Stimulated activated CD4-positive, alpha-beta T cell treated with anti-CD3 and anti-CD28 coated beads, Interleukin-15, amount 100 ng/mL, for 48 hours (primary cell): ENCODE results near the gene ATN1.

Experiments used
- DNase-seq, 2 donors: peaks; one replicate each; pipeline ENCODE4 v3.0.0-alpha.2; 2020; ENCODE audit warnings: low read depth in 2 of 2

ATN1 gene

DNA sequence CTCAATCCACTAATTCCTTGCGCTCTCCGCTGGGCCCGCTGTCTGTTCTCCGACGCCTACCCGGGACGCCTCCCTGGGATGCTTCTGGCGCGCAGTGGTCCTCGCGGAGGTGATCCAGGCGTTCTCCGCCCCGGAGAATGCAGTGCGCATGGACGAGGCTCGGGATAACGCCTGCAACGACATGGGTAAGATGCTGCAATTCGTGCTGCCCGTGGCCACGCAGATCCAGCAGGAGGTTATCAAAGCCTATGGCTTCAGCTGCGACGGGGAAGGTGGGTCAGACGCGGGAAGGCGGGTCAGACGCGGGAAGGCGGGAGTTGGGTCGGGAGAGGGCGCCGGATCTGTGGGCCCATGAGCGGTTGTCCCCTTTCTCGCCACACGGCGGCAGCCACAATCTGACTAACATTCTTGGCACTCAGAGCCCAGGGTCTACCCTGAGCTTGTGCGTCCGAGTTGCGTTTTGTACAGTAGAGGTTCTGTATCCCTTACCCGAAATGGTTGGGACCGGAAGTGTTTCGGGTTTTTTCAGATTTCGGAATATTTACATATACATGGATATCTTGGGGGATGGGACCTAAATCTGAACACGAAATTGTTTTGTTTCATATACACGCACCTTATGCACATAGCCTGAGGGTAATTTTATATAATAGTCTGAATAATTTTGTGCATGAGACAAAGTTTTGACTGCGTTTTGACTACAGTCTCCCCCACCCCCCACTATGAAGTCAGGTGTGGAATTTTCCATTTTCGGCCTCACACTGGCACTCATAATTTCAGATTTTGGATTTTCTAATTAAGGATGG lies 16.8 kb downstream of the ATN1 start:
- peak; percentile 83 for DNase-seq

DNA sequence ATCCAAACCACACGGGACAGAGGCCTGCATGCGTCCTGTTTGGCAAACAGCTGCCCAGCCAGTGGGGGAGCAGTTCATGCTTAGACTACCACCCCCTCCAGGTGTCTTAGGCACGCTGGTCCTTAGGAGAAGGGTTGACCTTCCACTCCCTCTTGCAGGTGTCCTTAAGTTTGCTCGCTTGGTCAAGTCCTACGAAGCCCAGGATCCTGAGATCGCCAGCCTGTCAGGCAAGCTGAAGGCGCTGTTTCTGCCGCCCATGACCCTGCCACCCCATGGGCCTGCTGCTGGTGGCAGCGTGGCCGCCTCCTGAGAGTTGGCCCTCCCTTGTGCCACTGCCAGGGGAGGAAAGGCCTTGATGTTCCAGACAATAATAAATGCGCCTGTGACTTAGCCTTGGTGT lies 17.9 kb downstream of the ATN1 start:
- no peak for DNase-seq

DNA sequence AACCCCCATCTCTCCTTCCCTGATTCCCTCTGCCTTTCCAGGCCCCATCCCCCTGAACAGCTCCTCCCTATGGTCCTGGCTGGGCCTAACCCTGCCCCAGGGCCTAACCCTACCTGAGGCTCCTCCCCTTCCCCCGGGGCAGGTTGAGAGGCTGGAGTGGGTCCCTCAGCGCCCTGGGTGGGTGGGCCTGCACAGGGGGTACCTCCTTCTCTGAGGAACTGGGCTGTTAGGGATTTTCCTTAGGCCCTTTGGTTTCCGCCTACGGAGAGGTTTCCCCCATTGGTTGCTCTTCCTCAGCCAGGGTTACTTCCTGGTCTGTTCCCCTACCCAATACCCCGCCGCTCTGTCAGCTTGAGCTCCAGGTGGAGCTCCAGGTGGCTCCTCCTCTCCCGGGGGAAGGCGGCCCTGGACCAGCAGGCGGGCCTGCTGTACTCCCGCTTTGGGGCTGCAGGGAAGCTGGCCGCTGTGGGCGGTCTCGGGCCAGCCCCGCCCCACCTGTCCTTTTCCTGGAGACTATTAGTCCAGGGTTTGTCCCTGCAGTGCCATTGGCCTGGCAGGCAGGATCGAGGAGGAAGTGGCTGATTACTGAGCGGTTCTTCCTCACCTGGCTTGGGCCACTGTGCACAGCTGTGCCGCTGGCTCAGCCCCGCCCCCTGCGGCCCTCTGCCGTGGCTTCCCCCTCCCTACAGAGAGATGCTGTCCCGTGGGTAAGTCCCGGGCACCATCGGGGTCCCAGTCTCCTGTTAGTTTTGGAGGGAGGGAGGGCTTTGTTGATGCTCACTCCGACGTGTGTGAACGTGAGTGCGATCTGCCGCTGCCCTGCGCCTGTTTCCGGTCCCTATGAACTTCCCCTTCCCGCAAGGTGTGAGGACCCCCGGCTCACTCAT lies 18.5 kb downstream of the ATN1 start:
- DNase-seq, result peak in 1 of 2 donors; percentile 48

DNA sequence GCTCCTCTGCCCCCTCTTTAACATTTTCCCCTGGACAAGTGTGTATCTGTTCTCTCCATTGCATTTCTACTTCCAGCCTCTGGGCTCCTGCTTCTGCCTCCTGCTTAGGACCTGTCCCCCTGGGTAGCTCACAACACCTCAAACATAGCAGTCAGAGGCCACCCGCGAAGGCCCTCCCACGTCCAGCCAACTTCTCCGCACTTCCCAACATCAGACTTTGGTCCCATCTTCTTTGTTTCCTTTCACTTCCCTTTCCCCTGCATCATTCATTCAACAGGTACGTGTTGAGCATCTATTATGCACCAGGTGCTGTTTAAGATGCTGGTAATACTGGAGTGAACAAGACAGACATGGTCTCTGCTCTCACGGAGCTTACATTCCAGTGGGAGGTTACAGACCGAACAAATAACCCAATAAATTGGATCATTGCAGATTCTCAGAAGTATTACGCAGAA lies 19.2 kb downstream of the ATN1 start:
- no peak for DNase-seq

DNA sequence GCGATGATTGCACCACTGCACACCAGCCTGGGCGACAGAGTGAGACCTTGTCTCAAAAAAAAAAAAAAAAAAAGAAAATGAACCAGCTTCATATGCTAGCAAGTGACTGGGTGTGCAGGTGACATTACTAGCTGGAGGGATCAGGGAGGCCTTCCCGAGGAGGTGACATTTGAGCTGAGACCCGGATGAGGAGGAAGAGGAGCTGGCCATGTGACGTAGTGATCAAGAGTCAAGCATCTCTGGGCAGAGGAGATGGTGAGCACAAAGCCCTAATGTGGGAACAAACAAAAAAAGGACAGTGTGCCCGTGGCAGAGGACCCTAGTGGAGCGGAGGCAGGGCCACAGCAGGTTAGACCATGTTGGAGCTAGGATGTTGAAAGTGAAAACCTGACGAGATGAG lies 19.9 kb downstream of the ATN1 start:
- no peak for DNase-seq

DNA sequence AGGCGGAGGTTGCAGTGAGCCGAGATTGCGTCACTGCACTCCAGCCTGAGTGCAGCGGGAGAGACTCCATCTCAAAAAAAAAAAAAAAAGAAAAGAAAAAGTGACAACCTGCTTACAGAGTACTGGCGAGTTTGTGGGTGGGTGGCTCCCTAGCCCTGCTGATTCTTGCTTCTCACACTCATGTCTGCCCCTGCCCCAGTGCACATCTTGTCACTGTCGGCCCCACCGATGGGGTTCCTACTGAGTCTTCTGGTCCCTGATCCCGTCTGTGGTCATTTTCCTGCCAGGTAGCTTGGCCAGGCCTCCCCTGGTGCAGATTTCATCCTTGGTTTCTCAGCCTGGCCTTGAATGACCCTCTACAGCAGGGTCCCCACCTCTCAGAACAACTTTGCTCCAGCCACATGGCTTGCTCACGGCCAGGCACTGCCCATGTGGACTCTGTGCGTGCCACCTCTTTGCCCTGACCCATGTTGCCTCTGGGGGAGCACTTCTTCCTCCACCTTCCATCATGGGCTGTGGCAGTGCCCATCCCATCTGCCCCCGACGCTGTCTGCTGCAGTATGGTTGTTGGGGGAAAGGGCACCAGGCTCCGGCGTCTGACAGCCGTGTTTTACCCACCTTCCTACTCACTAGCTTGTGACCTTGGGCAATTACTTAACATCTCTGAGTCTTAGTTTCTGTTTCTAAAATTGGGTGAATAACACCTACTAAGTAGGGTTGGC lies 21.3 kb downstream of the ATN1 start:
- DNase-seq, result no peak

DNA sequence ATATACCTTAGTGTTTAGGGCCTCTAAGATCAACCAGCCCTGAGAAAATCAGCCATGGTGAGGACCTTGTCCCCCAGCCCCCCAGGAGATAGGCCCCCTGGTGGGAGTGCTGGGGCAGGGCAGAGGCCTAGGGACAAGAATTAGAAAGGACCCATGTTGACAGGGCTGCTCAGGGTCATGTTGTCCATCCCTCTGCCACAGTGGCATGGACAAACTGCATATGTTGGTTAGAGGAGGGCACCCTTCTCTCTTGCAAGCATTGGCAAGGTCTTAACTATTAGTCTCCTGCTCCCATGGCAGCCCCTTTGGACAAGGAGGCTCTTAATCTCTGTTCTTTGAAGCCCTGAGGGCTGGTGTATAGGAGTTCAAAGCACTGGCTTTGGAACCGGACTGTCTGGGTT lies 22.6 kb downstream of the ATN1 start:
- no peak for DNase-seq

DNA sequence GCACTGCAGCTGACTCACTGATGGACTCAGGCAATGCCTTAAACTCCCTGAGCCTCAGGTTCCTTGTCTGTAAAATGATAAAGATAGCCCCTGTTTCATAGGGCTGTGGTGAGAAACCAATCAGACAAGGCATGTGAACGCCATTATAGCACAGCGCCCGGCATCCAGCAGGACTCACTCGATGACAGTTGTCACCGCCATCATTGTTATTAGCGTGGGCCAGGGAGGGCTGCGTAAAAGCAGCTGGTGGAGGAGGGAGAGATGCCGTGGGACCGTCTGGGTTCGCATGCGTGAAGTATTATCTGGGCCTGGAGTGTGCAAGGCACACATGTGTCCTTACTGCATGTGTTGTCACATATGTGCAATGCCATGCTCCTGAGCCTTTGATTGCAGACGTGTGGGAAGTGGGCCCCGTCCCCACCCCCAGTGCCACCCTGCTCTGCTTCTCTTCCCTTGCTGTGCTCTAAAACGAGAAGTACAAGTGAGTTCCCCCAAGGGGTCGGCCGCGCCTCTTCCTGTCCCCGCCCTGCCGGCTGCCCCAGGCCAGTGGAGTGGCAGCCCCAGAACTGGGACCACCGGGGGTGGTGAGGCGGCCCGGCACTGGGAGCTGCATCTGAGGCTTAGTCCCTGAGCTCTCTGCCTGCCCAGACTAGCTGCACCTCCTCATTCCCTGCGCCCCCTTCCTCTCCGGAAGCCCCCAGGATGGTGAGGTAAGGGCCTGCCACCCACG lies 23.2 kb downstream of the ATN1 start, which contains the start of gene PTPN6:
Gene PTPN6, plus strand, starts transcription at position 546 of the 730 bp plus-strand sequence. Its CDS starts 157 bp downstream, at position 703.
- peak in 1 of 2 donors; percentile 45 for DNase-seq

DNA sequence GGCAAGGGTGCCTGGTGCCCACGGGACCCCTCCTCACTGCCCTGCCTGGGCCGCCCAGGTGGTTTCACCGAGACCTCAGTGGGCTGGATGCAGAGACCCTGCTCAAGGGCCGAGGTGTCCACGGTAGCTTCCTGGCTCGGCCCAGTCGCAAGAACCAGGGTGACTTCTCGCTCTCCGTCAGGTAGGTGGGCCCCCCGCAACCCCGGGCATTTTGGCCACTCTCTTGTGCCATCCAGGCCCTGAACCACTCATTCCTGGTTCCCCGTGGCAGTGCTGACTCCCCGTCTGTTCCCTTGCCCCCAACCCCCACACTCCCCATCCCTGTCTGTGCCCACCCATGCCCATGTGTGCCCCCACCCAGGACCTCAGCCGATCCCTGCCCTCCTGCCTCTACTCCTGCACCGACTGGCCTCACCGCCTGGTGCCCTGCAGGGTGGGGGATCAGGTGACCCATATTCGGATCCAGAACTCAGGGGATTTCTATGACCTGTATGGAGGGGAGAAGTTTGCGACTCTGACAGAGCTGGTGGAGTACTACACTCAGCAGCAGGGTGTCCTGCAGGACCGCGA lies 23.9 kb downstream of the ATN1 start:
- DNase-seq, result no peak

DNA sequence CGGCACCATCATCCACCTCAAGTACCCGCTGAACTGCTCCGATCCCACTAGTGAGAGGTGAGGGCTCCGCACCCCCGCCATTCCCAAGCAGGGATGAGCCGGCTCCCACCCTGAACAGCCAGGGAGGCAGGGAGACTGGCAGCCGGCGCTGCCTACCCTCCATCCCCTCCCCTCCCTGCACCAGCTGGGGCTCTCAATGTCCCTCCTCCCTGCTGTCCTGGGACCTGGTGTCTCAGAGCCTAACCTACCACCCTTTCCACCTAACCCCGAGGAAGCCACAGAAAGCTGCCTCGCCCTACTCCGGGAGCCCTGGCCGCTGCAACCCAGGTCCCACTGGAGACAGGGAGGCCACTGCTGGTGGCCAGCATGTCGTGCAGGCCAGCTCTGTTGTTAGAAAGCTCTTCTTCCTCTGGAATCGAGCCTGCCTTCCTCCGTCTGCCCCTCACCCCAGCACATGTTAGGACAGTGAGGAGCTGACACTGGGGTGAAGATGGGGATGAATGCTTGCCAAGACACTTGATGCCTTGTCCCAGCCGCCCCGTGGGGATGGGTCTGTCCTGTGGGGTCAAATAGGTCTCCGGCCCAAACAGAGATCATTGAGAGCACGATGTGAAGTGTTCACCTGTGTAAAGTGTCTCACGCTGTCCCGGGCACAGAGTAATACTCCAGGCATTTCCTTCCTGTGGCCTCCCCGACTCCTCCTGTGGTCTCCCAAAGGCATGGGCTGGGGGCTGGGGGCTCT lies 24.5 kb downstream of the ATN1 start:
- DNase-seq, result no peak

DNA sequence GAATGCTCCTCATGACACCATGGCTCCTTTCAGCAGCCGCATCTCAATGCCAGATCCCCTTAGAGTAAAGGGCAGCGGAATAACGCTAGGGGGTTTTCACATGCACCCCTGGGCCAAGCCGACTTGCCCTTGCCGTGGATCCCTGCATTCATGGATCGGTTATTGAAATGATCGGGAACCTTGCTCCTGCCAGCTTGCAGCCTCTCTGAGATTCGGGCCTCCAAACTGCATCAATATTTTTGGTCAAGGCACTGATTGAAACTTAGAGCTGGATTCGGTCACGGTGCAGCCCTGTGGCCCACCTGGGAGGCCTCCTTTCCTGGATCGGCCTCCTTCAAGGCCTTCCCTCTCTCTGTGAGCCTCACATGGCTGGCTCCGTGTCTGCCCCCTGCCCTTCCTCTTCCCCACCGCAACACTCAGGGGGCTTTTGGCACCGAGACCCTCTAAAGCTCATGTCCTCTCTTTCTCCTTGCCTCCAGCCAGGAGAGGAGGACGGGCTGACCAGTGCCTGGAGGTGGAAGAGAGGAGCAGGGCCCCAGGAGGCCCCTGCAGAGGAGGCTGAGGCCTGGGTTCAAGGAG lies 25.2 kb downstream of the ATN1 start:
- no peak for DNase-seq

DNA sequence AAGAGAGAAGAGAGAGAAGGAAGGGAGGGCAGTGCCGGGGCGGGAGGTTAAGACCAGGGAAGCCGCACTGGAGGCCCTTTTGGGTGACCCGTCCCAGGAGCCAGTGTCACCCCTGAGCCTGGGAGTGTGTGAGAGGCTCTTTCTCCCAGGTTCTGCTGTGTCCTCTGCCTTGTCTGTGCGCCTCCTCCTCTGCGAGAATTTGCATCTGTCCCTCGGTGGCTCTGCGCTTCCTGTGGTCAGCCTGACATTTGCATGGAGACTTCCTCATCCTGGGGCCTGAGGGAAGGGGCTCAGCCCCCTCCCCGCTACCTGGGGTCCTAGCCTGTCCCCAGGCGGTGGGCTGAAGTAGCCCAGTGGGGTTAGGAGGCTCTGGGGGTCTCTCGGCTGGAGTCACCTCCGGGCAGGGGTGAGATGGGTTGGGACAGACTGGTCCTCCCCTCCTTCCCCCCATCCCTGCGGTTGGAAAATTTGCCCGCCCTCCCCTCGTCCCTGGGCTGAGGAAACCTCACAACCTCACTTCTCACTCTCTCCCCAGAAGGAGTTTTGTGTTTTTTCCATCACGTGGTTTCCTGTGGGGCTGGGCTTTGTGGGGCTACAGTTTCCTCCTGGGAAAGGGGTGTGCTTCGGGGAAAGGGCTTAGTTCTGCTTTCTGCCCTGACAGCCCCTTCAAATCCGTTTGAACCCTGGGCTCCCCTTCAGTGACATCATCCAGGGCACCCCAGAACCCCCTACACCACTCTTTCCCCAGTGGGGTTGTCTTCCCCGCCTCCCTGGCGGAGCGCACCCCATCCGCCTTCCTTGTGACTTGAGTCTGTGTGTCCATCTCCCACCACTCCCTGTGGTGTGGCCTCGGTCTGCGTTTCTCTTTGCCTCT lies 25.9 kb downstream of the ATN1 start:
- peak in 1 of 2 donors; percentile 67 for DNase-seq

DNA sequence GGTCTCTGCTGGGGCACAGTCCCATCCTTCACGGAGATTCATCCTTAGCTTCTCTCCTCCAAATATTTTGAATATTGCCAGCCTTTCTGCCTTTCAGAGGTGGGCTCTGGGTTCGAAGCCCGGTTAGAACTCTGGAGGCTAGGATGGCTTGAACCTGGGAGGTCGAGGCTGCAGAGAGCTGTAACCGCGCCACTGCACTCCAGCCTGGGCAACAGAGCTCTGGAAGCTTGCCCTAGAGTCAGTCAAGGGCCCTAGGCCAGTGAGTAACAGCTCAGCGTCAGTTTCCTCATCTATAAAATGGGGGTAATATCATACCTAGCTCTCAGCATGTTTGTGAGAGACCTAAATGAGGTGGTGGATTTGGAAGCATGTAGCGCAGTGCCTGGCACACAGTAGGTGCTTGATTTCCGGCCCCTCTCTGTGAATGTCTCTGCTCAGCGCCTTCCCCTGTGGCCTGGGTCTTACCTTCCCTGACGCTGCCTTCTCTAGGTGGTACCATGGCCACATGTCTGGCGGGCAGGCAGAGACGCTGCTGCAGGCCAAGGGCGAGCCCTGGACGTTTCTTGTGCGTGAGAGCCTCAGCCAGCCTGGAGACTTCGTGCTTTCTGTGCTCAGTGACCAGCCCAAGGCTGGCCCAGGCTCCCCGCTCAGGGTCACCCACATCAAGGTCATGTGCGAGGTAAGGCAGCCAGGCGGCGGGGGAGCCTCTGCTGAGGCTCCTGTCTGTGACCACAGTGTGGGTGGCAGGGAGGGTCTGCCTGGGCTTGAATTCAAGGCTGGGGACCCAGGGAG lies 26.8 kb downstream of the ATN1 start:
- no peak for DNase-seq

DNA sequence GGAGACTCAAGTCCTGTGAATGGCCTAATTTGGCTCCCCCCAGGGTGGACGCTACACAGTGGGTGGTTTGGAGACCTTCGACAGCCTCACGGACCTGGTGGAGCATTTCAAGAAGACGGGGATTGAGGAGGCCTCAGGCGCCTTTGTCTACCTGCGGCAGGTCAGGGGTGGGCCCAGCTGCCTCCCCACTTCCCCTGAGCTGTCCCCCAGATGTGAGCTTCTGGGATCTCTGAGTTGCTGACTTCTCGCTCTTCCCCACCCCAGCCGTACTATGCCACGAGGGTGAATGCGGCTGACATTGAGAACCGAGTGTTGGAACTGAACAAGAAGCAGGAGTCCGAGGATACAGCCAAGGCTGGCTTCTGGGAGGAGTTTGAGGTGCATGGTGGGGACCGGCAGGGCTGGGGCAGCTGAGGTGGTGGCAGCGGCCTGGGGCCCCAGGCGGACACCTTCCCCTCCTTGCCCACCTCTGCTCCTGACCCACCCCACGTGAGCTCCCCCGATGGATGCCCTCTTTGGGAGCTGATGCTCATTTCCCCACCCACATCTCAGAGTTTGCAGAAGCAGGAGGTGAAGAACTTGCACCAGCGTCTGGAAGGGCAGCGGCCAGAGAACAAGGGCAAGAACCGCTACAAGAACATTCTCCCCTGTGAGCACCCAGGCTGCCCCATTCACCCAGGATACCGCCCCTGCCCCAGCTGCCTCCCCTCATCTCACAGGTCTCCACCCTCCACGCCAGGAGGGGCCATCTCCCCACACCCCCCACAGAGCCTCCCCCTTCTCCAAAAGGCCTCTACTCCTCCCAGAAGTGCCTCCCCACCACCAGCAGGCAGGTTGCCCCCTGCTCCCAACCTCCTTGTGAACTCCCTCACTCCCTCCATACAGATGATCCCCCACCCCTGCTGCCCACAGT lies 27.6 kb downstream of the ATN1 start:
- no peak for DNase-seq

DNA sequence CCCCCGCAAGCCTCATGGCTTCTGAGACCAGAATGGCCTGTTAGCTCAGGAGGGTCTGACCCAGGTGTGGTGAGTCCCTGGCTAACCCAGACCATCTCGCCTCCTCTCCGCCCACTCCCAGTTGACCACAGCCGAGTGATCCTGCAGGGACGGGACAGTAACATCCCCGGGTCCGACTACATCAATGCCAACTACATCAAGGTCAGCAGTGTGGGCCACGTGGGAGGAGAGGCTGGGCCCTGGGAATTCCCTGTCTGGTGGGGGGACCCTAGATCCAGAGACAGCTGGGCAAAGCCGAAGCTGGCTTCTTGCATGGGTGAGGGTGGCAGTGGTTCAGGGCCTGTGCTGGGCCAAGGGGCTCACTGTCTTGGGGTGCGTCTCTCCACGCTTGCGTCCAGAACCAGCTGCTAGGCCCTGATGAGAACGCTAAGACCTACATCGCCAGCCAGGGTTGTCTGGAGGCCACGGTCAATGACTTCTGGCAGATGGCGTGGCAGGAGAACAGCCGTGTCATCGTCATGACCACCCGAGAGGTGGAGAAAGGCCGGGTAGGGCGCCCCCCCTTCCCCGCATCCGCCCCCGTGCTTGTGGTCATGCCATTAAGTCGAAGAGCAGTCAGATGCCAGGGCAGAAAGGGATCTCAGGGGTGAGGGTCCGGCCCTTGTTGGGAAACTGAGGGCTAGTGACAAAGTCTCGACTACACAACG lies 28.4 kb downstream of the ATN1 start:
- DNase-seq, result no peak

DNA sequence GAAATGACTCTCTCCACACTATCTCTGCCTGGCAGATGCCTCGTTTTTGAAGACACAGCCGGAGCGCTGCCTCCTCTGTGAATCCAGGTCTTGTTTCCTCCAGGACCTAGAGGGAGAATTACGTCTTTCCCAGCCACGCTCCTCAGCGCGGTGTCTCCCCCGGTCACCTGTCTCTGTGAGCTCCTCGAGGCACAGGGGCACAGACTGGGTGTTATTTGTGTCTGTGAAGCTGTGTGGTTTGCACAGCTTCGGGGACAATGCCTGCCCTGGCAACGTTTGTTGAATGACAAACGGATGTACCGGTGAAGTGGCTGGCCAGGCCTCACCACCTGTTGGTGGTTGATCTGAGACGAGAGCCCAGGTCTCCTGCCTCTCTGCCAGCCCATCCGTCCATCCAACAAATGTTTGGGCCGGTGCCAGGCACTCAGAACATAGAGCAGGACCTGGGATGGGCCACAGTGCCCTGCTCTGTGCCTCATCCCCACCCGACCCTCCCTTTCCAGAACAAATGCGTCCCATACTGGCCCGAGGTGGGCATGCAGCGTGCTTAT lies 29.5 kb downstream of the ATN1 start:
- no peak for DNase-seq
